AG04449 (cell line): ENCODE results near the gene SPON1.

ENCODE experiments used
- CTCF ChIA-PET: fragments of 350-600 bp; formaldehyde crosslinking; extraction: SDS; loops from one replicate; lab custom pipeline; 2021; ENCODE audit warnings: antibody characterized with exemption; lab: Yijun Ruan, JAX
- POLR2A ChIA-PET: fragments of 400-600, 350-600 bp; formaldehyde crosslinking; extraction: SDS; loops from one replicate; lab custom pipeline; 2020; ENCODE audit warnings: antibody characterized with exemption, inconsistent platforms; lab: Yijun Ruan, JAX
- DNase-seq: peaks from one replicate; pipeline ENCODE4 v3.0.0-alpha.2; 2010; ENCODE audit warnings: low read depth, low spot score
- H3K4me3 ChIP-seq: 2 replicates; pipeline ENCODE4 v1.5.1; 2011; ENCODE audit warnings: low read depth, mild to moderate bottlenecking, control low read depth, low read length
- TF ChIP-seq, protein P1 (sequence below): IDR thresholded peaks from one replicate; pipeline ENCODE4 v1.5.1; 2011; ENCODE audit warnings: mild to moderate bottlenecking, moderate library complexity, low read length, control low read depth, inconsistent platforms; ENCODE audit not compliant: insufficient read depth; ENCODE audit errors: missing control alignments

The SPON1 gene

DNA sequence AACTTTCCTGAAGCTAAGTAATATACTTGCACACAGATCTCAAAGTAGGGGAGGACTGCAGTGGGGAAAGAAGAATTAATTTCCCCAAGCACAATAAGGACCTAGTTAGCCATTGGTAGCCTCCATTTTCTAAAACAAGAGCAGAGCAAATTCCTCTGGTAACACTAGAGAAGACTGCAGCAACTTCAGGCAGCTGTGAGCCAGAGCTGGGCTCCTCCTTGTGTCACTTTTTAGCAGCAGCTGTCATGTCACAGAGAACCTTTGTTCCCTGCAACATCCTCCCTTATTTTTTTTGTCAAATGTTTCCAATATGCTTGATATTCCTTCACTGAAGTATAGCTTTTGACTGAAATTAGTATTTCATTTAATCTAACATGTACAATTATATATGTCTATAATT lies 342.1 kb downstream of the SPON1 start:
- CTCF ChIA-PET, result interaction anchor here (1.1 to 12.8 kb wide), 8 partner anchors 10 to 153 kb away, joined by 3 to 469 read pairs (median 5); no protein-coding TSS in a partner anchor
- POLR2A ChIA-PET, result interaction anchor here (0.6 kb wide), 1 partner anchor 17 kb away, joined by 3 read pairs; no protein-coding TSS in a partner anchor
- H3K4me3 ChIP-seq, result no peak overlapping the region
- no peak for DNase-seq
- TF ChIP-seq, protein P1, sequence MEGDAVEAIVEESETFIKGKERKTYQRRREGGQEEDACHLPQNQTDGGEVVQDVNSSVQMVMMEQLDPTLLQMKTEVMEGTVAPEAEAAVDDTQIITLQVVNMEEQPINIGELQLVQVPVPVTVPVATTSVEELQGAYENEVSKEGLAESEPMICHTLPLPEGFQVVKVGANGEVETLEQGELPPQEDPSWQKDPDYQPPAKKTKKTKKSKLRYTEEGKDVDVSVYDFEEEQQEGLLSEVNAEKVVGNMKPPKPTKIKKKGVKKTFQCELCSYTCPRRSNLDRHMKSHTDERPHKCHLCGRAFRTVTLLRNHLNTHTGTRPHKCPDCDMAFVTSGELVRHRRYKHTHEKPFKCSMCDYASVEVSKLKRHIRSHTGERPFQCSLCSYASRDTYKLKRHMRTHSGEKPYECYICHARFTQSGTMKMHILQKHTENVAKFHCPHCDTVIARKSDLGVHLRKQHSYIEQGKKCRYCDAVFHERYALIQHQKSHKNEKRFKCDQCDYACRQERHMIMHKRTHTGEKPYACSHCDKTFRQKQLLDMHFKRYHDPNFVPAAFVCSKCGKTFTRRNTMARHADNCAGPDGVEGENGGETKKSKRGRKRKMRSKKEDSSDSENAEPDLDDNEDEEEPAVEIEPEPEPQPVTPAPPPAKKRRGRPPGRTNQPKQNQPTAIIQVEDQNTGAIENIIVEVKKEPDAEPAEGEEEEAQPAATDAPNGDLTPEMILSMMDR, result no peak

DNA sequence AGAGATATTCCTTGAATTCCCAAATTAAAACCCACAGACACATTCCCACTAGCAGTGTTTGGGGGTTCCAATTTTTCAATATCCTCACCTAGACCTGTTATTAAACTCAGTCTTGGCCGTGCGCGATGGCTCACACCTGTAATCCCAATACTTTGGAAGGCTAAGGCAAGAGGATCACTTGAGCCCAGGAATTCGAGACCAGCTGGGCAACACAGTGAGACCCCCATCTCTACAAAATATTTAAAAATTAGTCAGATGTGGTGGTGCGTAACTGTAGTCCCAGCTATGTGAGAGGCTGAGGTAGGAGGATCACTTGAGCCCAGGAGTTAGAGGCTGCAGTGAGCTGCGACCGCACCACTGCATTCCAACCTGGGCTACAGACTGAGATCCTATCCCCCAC lies 343.1 kb downstream of the SPON1 start:
- TF ChIP-seq, protein P1, result no peak
- CTCF ChIA-PET, result interaction anchor here (1.4 to 12.8 kb wide), 5 partner anchors 10 to 152 kb away, joined by 3 to 469 read pairs (median 7); no protein-coding TSS in a partner anchor
- no peak for DNase-seq
- H3K4me3 ChIP-seq, result no peak overlapping the region
- POLR2A ChIA-PET, result no interaction called here

DNA sequence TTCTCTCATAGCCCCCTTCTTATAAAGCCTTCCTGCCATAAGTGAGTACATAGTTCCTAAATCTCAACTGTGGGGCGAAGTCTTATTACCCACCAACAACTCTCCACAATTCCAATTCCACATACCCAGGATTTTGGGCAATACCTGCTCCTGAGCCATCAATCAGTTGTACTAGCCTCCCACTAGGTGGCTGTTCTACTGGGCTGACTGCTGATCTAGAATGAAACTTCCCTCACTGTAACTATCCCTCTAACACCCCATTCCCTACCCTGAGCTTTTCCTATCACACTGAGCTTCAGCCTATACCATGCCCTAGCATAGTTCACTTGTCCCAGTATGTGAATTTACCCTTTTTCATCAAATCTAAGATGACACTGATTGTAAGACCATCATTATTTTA lies 344.0 kb downstream of the SPON1 start:
- no peak overlapping the region for H3K4me3 ChIP-seq
- CTCF ChIA-PET, result interaction anchor here (0.9 to 12.8 kb wide), 3 partner anchors 8 to 151 kb away, joined by 3 to 469 read pairs (median 3); no protein-coding TSS in a partner anchor
- DNase-seq, result no peak
- POLR2A ChIA-PET, result no interaction called here
- TF ChIP-seq, protein P1, result no peak

DNA sequence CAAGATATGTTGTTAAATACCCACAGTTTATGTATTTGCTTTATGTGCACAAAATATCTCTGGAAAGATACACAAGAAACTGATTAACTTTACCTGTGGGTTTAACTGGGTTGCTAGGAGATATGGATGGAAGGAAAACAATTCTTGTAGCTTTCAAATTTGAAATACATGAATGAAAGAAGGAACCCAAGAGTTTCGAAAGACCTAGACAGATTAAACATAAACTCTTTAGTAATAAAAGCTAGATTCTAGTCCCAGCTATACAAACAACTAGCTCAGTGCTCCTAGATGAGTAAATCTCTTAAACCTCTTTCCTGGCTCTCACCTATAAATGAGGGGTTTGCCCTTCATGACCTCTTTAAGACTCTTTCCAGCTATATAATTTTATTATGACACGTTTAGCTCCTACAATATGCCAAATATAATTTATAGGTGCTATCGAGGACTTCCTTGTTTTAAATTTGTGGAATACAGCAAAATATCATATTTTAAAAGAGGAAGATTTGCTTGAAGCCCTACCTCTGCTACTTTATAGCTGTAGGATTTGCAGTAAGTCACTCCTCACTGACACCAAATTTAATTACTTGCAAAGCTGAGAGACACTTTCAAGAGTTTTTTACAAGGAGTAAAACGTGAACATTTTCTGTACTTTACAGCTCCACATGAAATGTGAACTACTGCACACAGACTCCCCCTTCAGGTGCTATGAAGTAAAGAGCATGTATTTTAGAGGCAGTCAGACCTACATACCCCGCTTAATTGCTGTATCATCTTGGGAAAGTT lies 345.8 kb downstream of the SPON1 start:
- ChIA-PET CTCF (interaction anchor here (0.7 to 12.8 kb wide), 17 partner anchors 8 to 184 kb away, joined by 3 to 469 read pairs (median 4); no protein-coding TSS in a partner anchor), POLR2A (no interaction called here)
- TF ChIP-seq, protein P1, result peak; percentile 63
- no peak for DNase-seq
- no peak overlapping the region for H3K4me3 ChIP-seq

DNA sequence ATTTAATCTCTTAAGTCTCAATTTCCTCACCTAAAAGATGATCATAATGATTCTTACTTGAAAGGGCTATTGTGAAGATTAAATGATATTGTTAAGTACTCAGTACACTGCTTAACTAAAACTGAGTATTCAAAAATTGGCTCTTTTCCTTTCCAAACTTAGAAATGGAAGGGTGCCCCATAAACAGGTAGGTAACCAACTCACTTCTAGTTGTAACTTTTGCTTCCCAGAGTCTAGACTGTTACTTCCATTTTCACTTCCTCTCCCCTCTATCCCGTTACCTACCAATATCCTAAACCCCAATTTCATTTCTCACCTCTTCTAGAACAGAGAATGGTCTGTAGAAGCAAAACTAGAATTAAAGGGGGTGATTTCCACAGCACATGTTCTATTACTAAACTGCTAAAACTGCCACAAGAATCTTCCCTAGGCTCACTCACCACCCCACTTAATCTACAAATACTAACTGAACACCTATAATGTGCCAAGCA lies 346.4 kb downstream of the SPON1 start:
- ChIA-PET POLR2A (no interaction called here), CTCF (interaction anchor here (0.8 to 12.8 kb wide), 13 partner anchors 8 to 184 kb away, joined by 3 to 469 read pairs (median 4); no protein-coding TSS in a partner anchor)
- DNase-seq, result no peak
- H3K4me3 ChIP-seq, result no peak overlapping the region
- TF ChIP-seq, protein P1, result no peak
